Astrocyte (in vitro differentiated cells and primary cell): ENCODE measurements around the gene PABPC1L. TPM values are rescaled to one million over a fixed set of nuclear protein-coding genes. Genes with fewer than 3 reads are reported as not detected.

Source experiments
- DNase-seq: peaks from one replicate; pipeline ENCODE4 v3.0.0-alpha.2; 2010; ENCODE audit warnings: low read depth
- FAIRE-seq: peaks from 2 replicates; lab custom pipeline; 2011; peaks lifted over from hg19 to GRCh38; lab: Jason Lieb, UNC
- H2AFZ ChIP-seq: 2 replicates; pipeline ENCODE4 v1.6.0; 2012; ENCODE audit warnings: low read depth, low read length, inconsistent platforms
- H3K27ac ChIP-seq: 2 replicates; pipeline ENCODE4 v1.5.1; 2011; ENCODE audit warnings: low read depth, low read length, inconsistent platforms
- H3K27me3 ChIP-seq: 2 replicates; pipeline ENCODE4 v1.6.0; 2011; ENCODE audit warnings: low read length, inconsistent platforms; ENCODE audit not compliant: insufficient read depth
- H3K36me3 ChIP-seq: 2 replicates; pipeline ENCODE4 v1.5.1; 2011; ENCODE audit warnings: low read length, inconsistent platforms; ENCODE audit not compliant: insufficient read depth
- H3K4me1 ChIP-seq: 2 replicates; pipeline ENCODE4 v1.5.1; 2011; ENCODE audit warnings: low read length, inconsistent platforms; ENCODE audit not compliant: insufficient read depth
- H3K4me2 ChIP-seq: 2 replicates; pipeline ENCODE4 v1.6.0; 2012; ENCODE audit warnings: low read length, inconsistent platforms
- H3K4me3 ChIP-seq: 2 replicates; pipeline ENCODE4 v1.5.1; 2011; ENCODE audit warnings: low read depth, mild to moderate bottlenecking, low read length, inconsistent platforms; ENCODE audit not compliant: insufficient read depth
- H3K79me2 ChIP-seq: 2 replicates; pipeline ENCODE4 v1.6.0; 2012; ENCODE audit warnings: mild to moderate bottlenecking, low read length, inconsistent platforms; ENCODE audit not compliant: insufficient read depth
- H3K9ac ChIP-seq: 2 replicates; pipeline ENCODE4 v1.6.0; 2012; ENCODE audit warnings: mild to moderate bottlenecking, low read length, inconsistent platforms
- H3K9me3 ChIP-seq: 2 replicates; pipeline ENCODE4 v1.5.1; 2012; ENCODE audit warnings: low read depth, mild to moderate bottlenecking, low read length, inconsistent platforms; ENCODE audit not compliant: insufficient read depth
- H4K20me1 ChIP-seq: 2 replicates; pipeline ENCODE4 v1.6.0; 2012; ENCODE audit warnings: low read length, inconsistent platforms; ENCODE audit not compliant: insufficient read depth
- H3K27ac Mint-ChIP-seq: one replicate; pipeline ENCODE4 v1.8.0; 2021; ENCODE audit warnings: mild to moderate bottlenecking, mixed read lengths; ENCODE audit not compliant: unreplicated experiment
- H3K27me3 Mint-ChIP-seq: one replicate; pipeline ENCODE4 v1.8.0; 2021; ENCODE audit warnings: low read depth, mixed read lengths; ENCODE audit not compliant: unreplicated experiment
- H3K36me3 Mint-ChIP-seq: one replicate; pipeline ENCODE4 v1.8.0; 2021; ENCODE audit warnings: low read depth, mixed read lengths; ENCODE audit not compliant: unreplicated experiment
- H3K4me1 Mint-ChIP-seq: one replicate; pipeline ENCODE4 v1.8.0; 2021; ENCODE audit warnings: low read depth, mixed read lengths; ENCODE audit not compliant: unreplicated experiment
- H3K4me3 Mint-ChIP-seq: one replicate; pipeline ENCODE4 v1.8.0; 2021; ENCODE audit warnings: mild to moderate bottlenecking, moderate library complexity, mixed read lengths; ENCODE audit not compliant: unreplicated experiment
- H3K9me3 Mint-ChIP-seq: one replicate; pipeline ENCODE4 v1.8.0; 2021; ENCODE audit warnings: mild to moderate bottlenecking, mixed read lengths; ENCODE audit not compliant: unreplicated experiment
- CTCF ChIP-seq: IDR thresholded peaks from 2 replicates; pipeline ENCODE4 v1.5.1; 2011; ENCODE audit warnings: low read depth, mild to moderate bottlenecking, inconsistent platforms, low read length, moderate library complexity; ENCODE audit not compliant: insufficient read depth
- EZH2 ChIP-seq: IDR thresholded peaks from 2 replicates; pipeline ENCODE4 v1.6.1; 2012; ENCODE audit warnings: mild to moderate bottlenecking, low read length, inconsistent platforms; ENCODE audit not compliant: insufficient read depth
- total RNA-seq: library from RNA; stranded (reverse); gene quantifications from 2 replicates; pipeline ENCODE4 v1.2.1, GENCODE V29; 2021

Gene PABPC1L
- total RNA-seq, 1 donor from 2014 or later = 48.7 TPM

- Histone ChIP-seq H3K4me2 (no peak overlapping the region), H2AFZ (no peak overlapping the region), H3K4me3 (no peak overlapping the region), H3K27me3 (no peaks in the 10 kb centered on the region), H4K20me1 (peaks cover 49% of the 10 kb centered on the region), H3K4me1 (no peaks in the 10 kb centered on the region), H3K79me2 (peaks cover 15% of the 10 kb centered on the region), H3K9ac (no peak overlapping the region), H3K36me3 (peaks cover 70% of the 10 kb centered on the region), H3K9me3 (no peaks in the 10 kb centered on the region), H3K27ac (no peak overlapping the region)
- Mint-ChIP-seq H3K27ac (no peak overlapping the region), H3K4me1 (no peaks in the 10 kb centered on the region), H3K36me3 (peaks cover 26% of the 10 kb centered on the region), H3K27me3 (no peaks in the 10 kb centered on the region), H3K9me3 (no peaks in the 10 kb centered on the region), H3K4me3 (no peak overlapping the region)
- DNase-seq (no peak), FAIRE-seq (no peak)
- TF ChIP-seq CTCF = no peak
- no peak for TF ChIP-seq EZH2
Measured at GRCh38 chr20:44948513-44948912, 38.7 kb downstream of the PABPC1L start.

- H3K27me3 Mint-ChIP-seq = no peaks in the 10 kb centered on the region
- no peak overlapping the region for H3K27ac Mint-ChIP-seq
- no peak for TF ChIP-seq EZH2
- TF ChIP-seq CTCF = no peak
Measured at GRCh38 chr20:44950368-44950767, 40.5 kb downstream of the PABPC1L start.

GRCh38 chr20:44952731-44953130, 42.9 kb downstream of the PABPC1L start:
- H3K36me3 Mint-ChIP-seq = peaks cover 40% of the 10 kb centered on the region
- FAIRE-seq = no peak
- peaks cover 1% of the 10 kb centered on the region for H3K4me1 Mint-ChIP-seq

More at GRCh38 chr20:44950368-44950767, 40.5 kb downstream of the PABPC1L start:
- H3K27ac ChIP-seq = no peak overlapping the region
- H3K4me3 Mint-ChIP-seq = no peak overlapping the region
- H3K4me3 ChIP-seq = no peak overlapping the region
- peaks cover 33% of the 10 kb centered on the region for H3K36me3 Mint-ChIP-seq
- no peaks in the 10 kb centered on the region for H3K4me1 Mint-ChIP-seq
- no peaks in the 10 kb centered on the region for H3K27me3 ChIP-seq
- peaks cover 84% of the 10 kb centered on the region for H3K36me3 ChIP-seq
- no peak for DNase-seq
- H3K4me1 ChIP-seq = no peaks in the 10 kb centered on the region
- no peak for FAIRE-seq
- peaks cover 32% of the 10 kb centered on the region for H3K79me2 ChIP-seq
- no peak overlapping the region for H3K9ac ChIP-seq
- no peaks in the 10 kb centered on the region for H3K9me3 Mint-ChIP-seq
- no peak overlapping the region for H2AFZ ChIP-seq
- H3K4me2 ChIP-seq = no peak overlapping the region
- H4K20me1 ChIP-seq = peaks cover 57% of the 10 kb centered on the region
- no peaks in the 10 kb centered on the region for H3K9me3 ChIP-seq

More at GRCh38 chr20:44952731-44953130, 42.9 kb downstream of the PABPC1L start:
- no peaks in the 10 kb centered on the region for H3K27me3 ChIP-seq
- no peak overlapping the region for H3K4me3 Mint-ChIP-seq
- H3K4me3 ChIP-seq = no peak overlapping the region
- no peaks in the 10 kb centered on the region for H3K9me3 ChIP-seq
- no peak overlapping the region for H3K27ac ChIP-seq
- no peak for DNase-seq
- H3K9ac ChIP-seq = no peak overlapping the region
- no peak for TF ChIP-seq EZH2
- TF ChIP-seq CTCF = no peak
- H3K36me3 ChIP-seq = peaks cover 85% of the 10 kb centered on the region
- no peak overlapping the region for H3K4me2 ChIP-seq
- H3K79me2 ChIP-seq = peaks cover 51% of the 10 kb centered on the region
- H3K9me3 Mint-ChIP-seq = no peaks in the 10 kb centered on the region
- no peak overlapping the region for H3K27ac Mint-ChIP-seq
- H4K20me1 ChIP-seq = peaks cover 72% of the 10 kb centered on the region
- H3K27me3 Mint-ChIP-seq = no peaks in the 10 kb centered on the region
- no peaks in the 10 kb centered on the region for H3K4me1 ChIP-seq
- no peak overlapping the region for H2AFZ ChIP-seq
